Measurements from ENCODE around the gene ZNF358.

DNA sequence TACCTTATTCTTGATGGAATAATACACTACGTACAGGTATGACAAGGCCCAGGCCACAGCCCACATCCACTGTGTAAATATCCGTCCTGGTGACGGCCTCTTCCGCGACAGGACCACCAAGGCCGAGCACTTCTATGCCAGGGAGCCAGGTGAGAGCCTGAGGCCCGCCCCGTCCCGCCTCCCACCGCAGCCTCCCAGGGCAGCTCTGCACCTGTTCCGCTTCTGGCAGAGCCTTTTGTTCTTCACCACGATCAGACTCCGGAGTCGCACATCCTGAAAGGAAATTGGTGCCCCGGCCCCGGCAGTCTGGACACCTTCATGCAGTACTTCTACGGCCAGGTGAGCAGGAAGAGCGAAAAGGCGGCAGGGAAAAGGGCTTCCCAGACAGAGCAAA lies 10.6 kb upstream of the ZNF358 start:
- TF ChIP-seq, protein P1, sequence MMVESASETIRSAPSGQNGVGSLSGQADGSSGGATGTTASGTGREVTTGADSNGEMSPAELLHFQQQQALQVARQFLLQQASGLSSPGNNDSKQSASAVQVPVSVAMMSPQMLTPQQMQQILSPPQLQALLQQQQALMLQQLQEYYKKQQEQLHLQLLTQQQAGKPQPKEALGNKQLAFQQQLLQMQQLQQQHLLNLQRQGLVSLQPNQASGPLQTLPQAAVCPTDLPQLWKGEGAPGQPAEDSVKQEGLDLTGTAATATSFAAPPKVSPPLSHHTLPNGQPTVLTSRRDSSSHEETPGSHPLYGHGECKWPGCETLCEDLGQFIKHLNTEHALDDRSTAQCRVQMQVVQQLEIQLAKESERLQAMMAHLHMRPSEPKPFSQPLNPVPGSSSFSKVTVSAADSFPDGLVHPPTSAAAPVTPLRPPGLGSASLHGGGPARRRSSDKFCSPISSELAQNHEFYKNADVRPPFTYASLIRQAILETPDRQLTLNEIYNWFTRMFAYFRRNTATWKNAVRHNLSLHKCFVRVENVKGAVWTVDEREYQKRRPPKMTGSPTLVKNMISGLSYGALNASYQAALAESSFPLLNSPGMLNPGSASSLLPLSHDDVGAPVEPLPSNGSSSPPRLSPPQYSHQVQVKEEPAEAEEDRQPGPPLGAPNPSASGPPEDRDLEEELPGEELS (CRISPR knock-in tag; IDR thresholded peaks at IDR 0.05): no peak
- TF ChIP-seq TBP (CRISPR knock-in tag; IDR thresholded peaks at IDR 0.05): no peak
- TF ChIP-seq, protein P2, sequence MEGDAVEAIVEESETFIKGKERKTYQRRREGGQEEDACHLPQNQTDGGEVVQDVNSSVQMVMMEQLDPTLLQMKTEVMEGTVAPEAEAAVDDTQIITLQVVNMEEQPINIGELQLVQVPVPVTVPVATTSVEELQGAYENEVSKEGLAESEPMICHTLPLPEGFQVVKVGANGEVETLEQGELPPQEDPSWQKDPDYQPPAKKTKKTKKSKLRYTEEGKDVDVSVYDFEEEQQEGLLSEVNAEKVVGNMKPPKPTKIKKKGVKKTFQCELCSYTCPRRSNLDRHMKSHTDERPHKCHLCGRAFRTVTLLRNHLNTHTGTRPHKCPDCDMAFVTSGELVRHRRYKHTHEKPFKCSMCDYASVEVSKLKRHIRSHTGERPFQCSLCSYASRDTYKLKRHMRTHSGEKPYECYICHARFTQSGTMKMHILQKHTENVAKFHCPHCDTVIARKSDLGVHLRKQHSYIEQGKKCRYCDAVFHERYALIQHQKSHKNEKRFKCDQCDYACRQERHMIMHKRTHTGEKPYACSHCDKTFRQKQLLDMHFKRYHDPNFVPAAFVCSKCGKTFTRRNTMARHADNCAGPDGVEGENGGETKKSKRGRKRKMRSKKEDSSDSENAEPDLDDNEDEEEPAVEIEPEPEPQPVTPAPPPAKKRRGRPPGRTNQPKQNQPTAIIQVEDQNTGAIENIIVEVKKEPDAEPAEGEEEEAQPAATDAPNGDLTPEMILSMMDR (CRISPR knock-in tag; IDR thresholded peaks at IDR 0.05): no peak
- TF ChIP-seq ZBTB8A (CRISPR knock-in tag; IDR thresholded peaks at IDR 0.05; ENCODE audit: borderline replicate concordance, low read depth): no peak
- TF ChIP-seq, protein P3, sequence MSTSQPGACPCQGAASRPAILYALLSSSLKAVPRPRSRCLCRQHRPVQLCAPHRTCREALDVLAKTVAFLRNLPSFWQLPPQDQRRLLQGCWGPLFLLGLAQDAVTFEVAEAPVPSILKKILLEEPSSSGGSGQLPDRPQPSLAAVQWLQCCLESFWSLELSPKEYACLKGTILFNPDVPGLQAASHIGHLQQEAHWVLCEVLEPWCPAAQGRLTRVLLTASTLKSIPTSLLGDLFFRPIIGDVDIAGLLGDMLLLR (CRISPR knock-in tag; IDR thresholded peaks at IDR 0.05): no peak
- TF ChIP-seq ZNF121 (CRISPR knock-in tag; IDR thresholded peaks at IDR 0.05): no peak
- no peak for TF ChIP-seq RBM22 (optimal IDR thresholded peaks at IDR 0.05; ENCODE audit: low read length)

All from HepG2 (cell line).